ENCODE measurements around the gene LIPC. TPM values are rescaled to one million over a fixed set of nuclear protein-coding genes. Genes with fewer than 3 reads are reported as not detected.

Gene LIPC
- total and polyA plus RNA-seq, 2 donors (not counting 3 experiments of a cell fraction or from before 2014, with no cell fraction given) = not detected

GRCh38 chr15:58390655-58391054, 41.1 kb upstream of the LIPC start:
- Histone ChIP-seq H3K79me2 (ENCODE audit: control insufficient read depth, insufficient read depth, low read length) (no peaks in the 10 kb centered on the region), H4K20me1 (replicated peaks; ENCODE audit: control insufficient read depth, extremely low read depth, insufficient read depth, low read length) (no peaks in the 10 kb centered on the region), H3K27ac (ENCODE audit: insufficient read depth, low read depth, low read length) (no peak overlapping the region), H3K9ac (replicated peaks; ENCODE audit: extremely low read depth, insufficient read depth, low read length) (no peak overlapping the region), H2AFZ (ENCODE audit: low read depth, low read length) (no peak overlapping the region), H3K36me3 (ENCODE audit: control insufficient read depth in 2 of 2, extremely low read depth in 1 of 2, insufficient read depth in 2 of 2, low read length in 2 of 2) (no peaks in the 10 kb centered on the region), H3K4me3 (replicated peaks in 1 of 3; ENCODE audit: insufficient read depth in 1 of 3, low read depth in 1 of 3, low read length in 3 of 3) (no peak overlapping the region), H3K4me1 (ENCODE audit: control insufficient read depth, extremely low read depth, insufficient read depth, low read length) (no peaks in the 10 kb centered on the region), H3K27me3 (ENCODE audit: control insufficient read depth in 2 of 2, insufficient read depth in 2 of 2, low read length in 2 of 2) (peaks cover 3 to 21% of the 10 kb centered on the region in 2 experiments), H3K9me1 (replicated peaks; ENCODE audit: control insufficient read depth, extremely low read depth, insufficient read depth, low read length) (no peaks in the 10 kb centered on the region), H3K4me2 (ENCODE audit: insufficient read depth, low read length) (no peak overlapping the region), H3K9me3 (replicated peaks; ENCODE audit: control insufficient read depth, insufficient read depth, low read length) (no peaks in the 10 kb centered on the region)
- CTCF ChIA-PET = no interaction called here
- no TSS peak for BruUV-seq (replicated peaks)
- FAIRE-seq = peak; percentile 58
- no peak for TF ChIP-seq FOS (IDR thresholded peaks at IDR 0.05; ENCODE audit: borderline replicate concordance, insufficient read depth, low read length)
- no peak for TF ChIP-seq EZH2 (IDR thresholded peaks at IDR 0.05; ENCODE audit: borderline replicate concordance, low read depth, low read length, severe bottlenecking)
- intact Hi-C loops (cut with micrococcal nuclease) (no loop called here), dilution Hi-C loops (cut with MboI; ENCODE audit: extremely low pct_ligation_motif_present, low sequenced_read_pairs) (no loop called here)
- DNase-seq (ENCODE audit: low read depth, low spot score) = no peak
- POLR2A ChIA-PET = no interaction called here

- Histone ChIP-seq H3K27ac (ENCODE audit: insufficient read depth, low read depth, low read length) (no peak overlapping the region), H3K9me3 (replicated peaks; ENCODE audit: control insufficient read depth, insufficient read depth, low read length) (no peaks in the 10 kb centered on the region), H3K9me1 (replicated peaks; ENCODE audit: control insufficient read depth, extremely low read depth, insufficient read depth, low read length) (no peaks in the 10 kb centered on the region), H3K79me2 (ENCODE audit: control insufficient read depth, insufficient read depth, low read length) (no peaks in the 10 kb centered on the region), H3K4me1 (ENCODE audit: control insufficient read depth, extremely low read depth, insufficient read depth, low read length) (no peaks in the 10 kb centered on the region), H3K27me3 (ENCODE audit: control insufficient read depth in 2 of 2, insufficient read depth in 2 of 2, low read length in 2 of 2) (peaks cover 3 to 24% of the 10 kb centered on the region in 2 experiments), H3K9ac (replicated peaks; ENCODE audit: extremely low read depth, insufficient read depth, low read length) (no peak overlapping the region), H3K36me3 (ENCODE audit: control insufficient read depth in 2 of 2, extremely low read depth in 1 of 2, insufficient read depth in 2 of 2, low read length in 2 of 2) (no peaks in the 10 kb centered on the region), H3K4me3 (replicated peaks in 1 of 3; ENCODE audit: insufficient read depth in 1 of 3, low read depth in 1 of 3, low read length in 3 of 3) (no peak overlapping the region), H4K20me1 (replicated peaks; ENCODE audit: control insufficient read depth, extremely low read depth, insufficient read depth, low read length) (no peaks in the 10 kb centered on the region), H3K4me2 (ENCODE audit: insufficient read depth, low read length) (no peak overlapping the region), H2AFZ (ENCODE audit: low read depth, low read length) (no peak overlapping the region)
- TF ChIP-seq FOS (IDR thresholded peaks at IDR 0.05; ENCODE audit: borderline replicate concordance, insufficient read depth, low read length) (no peak), POLR2A (IDR thresholded peaks at IDR 0.05; ENCODE audit: low read depth, low read length) (no peak), MYC (IDR thresholded peaks at IDR 0.05; ENCODE audit: low read depth, low read length) (no peak), GATA2 (IDR thresholded peaks at IDR 0.05; ENCODE audit: insufficient read depth, insufficient read length, low read depth, low read length) (no peak), EZH2 (IDR thresholded peaks at IDR 0.05; ENCODE audit: borderline replicate concordance, low read depth, low read length, severe bottlenecking) (no peak), JUN (IDR thresholded peaks at IDR 0.05; ENCODE audit: borderline replicate concordance, insufficient read depth, insufficient read length, low read depth) (no peak), CTCF (IDR thresholded peaks at IDR 0.05; ENCODE audit: extremely low read depth in 1 of 2, insufficient read depth in 1 of 2, low read depth in 1 of 2, low read length in 2 of 2) (no peak), POLR2AphosphoS5 (IDR thresholded peaks at IDR 0.05; ENCODE audit: insufficient read depth, low read depth, low read length) (no peak)
- TF ChIP-seq, protein P1, sequence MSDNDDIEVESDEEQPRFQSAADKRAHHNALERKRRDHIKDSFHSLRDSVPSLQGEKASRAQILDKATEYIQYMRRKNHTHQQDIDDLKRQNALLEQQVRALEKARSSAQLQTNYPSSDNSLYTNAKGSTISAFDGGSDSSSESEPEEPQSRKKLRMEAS (IDR thresholded peaks at IDR 0.05; ENCODE audit: insufficient read depth, insufficient read length) = no peak
- ChIA-PET POLR2A (no interaction called here), CTCF (no interaction called here)
- dilution Hi-C loops (cut with MboI; ENCODE audit: extremely low pct_ligation_motif_present, low sequenced_read_pairs) (no loop called here), intact Hi-C loops (cut with micrococcal nuclease) (no loop called here)
- FAIRE-seq = no peak
- DNase-seq (ENCODE audit: low read depth, low spot score) = no peak
- BruUV-seq (replicated peaks) = no TSS peak
Observed at GRCh38 chr15:58391088-58391487, 40.7 kb upstream of the LIPC start.

Measured in endothelial cell of umbilical vein (primary cell).